ENCODE measurements around the gene HLA-DPA1.

The HLA-DPA1 gene

DNA sequence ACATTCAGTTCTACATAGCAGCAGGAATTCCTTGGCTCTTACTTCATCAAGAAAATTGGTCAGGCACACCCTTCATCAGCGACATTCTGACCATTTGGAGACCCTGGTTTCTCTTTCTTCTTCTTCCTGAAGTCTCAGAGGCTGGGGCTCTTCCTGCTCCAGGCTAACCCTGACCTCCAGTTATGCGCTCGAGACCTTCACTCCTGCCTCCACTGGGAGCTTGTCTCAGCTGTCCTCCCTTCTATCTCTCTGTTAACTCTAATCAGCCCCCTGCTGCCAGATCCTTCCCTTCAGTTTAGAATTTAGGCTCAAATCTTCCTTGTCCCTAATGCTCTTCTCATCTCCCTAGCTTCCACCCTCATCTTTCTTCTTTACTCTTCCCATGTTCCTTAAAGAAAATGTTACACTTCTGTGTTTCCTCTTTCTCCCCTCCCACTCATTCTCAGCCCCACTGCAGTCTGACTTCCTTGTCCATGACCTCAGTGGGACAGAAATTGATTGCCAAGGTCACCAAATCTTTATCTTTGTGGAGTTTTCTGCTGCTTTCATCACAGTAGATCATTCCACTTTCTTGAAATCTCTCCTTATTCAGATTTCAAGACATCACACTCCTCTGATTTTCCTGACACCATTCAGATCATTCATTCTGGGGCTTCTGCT lies 55.6 kb downstream of the HLA-DPA1 start:
- no peak for DNase-seq (ENCODE audit: low spot score)

DNA sequence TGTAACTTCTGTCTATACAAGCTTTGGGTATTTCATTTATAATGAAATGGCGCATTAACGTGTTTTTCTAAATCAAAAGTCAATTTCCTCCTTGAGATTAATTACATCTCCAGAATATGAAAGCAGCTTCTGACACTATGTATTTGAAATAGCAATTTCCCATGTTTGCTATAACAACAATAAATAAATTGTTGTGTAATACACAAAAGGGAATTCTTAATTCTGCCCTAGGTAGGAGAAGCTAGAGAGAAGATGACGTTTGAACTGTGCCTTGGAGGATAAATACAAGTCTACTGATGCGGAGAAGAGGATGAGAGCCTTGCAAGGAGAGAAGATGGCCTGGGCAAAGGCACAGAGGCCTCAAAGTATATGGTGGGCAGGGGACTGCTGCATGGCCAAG lies 56.4 kb downstream of the HLA-DPA1 start:
- no peak for DNase-seq (ENCODE audit: low spot score)

- no peak for DNase-seq (ENCODE audit: low spot score)
Observed at GRCh38 chr6:33015798-33016197, 57.7 kb downstream of the HLA-DPA1 start.

GRCh38 chr6:33014841-33015634 lies 58.4 kb downstream of the HLA-DPA1 start:
- peak; percentile 71 for DNase-seq (ENCODE audit: low spot score)

Measured in hematopoietic multipotent progenitor cell treated with erythropoietin and hydrocortisone succinate and interleukin-3 and kit ligand, for 15 days (in vitro differentiated cells).